ENCODE results near the gene ITGB3. TPM values are rescaled to one million over a fixed set of nuclear protein-coding genes. Genes with fewer than 3 reads are reported as not detected.

Gene ITGB3
- total RNA-seq, 1 donor: 39.8 TPM

GRCh38 chr17:47242648-47243047, 11.0 kb upstream of the ITGB3 start:
- Histone ChIP-seq H3K9me3 (ENCODE audit: low read depth, low read length) (no peaks in the 10 kb centered on the region), H3K79me2 (ENCODE audit: insufficient read depth, low read length) (no peaks in the 10 kb centered on the region), H3K4me1 (ENCODE audit: insufficient read depth, low read length) (peaks cover 17% of the 10 kb centered on the region), H2AFZ (ENCODE audit: low read length) (no peak overlapping the region), H3K27ac (ENCODE audit: low read depth, low read length) (no peak overlapping the region), H3K36me3 (ENCODE audit: insufficient read depth, low read length) (no peaks in the 10 kb centered on the region), H3K27me3 (ENCODE audit: insufficient read depth, low read length) (no peaks in the 10 kb centered on the region), H3K4me2 (ENCODE audit: insufficient read depth, low read length) (no peak overlapping the region), H4K20me1 (ENCODE audit: insufficient read depth, low read length) (no peaks in the 10 kb centered on the region), H3K4me3 (ENCODE audit: insufficient read depth, low read length) (no peak overlapping the region)
- no peak for TF ChIP-seq CTCF (IDR thresholded peaks at IDR 0.05; ENCODE audit: extremely low read depth, low read depth, low read length)
- no peak for DNase-seq (ENCODE audit: insufficient read length, low spot score, missing footprints)

GRCh38 chr17:47243737-47244598, 9.7 kb upstream of the ITGB3 start:
- Histone ChIP-seq H3K9me3 (ENCODE audit: low read depth, low read length) (no peaks in the 10 kb centered on the region), H3K4me2 (ENCODE audit: insufficient read depth, low read length) (no peak overlapping the region)
- no peak for TF ChIP-seq CTCF (IDR thresholded peaks at IDR 0.05; ENCODE audit: extremely low read depth, low read depth, low read length)

GRCh38 chr17:47244697-47245096, 8.9 kb upstream of the ITGB3 start:
- Histone ChIP-seq H2AFZ (ENCODE audit: low read length) (no peak overlapping the region), H3K79me2 (ENCODE audit: insufficient read depth, low read length) (no peaks in the 10 kb centered on the region), H3K27me3 (ENCODE audit: insufficient read depth, low read length) (no peaks in the 10 kb centered on the region), H4K20me1 (ENCODE audit: insufficient read depth, low read length) (no peaks in the 10 kb centered on the region), H3K4me3 (ENCODE audit: insufficient read depth, low read length) (no peak overlapping the region), H3K27ac (ENCODE audit: low read depth, low read length) (no peak overlapping the region), H3K4me1 (ENCODE audit: insufficient read depth, low read length) (peaks cover 12% of the 10 kb centered on the region), H3K36me3 (ENCODE audit: insufficient read depth, low read length) (no peaks in the 10 kb centered on the region), H3K9me3 (ENCODE audit: low read depth, low read length) (no peaks in the 10 kb centered on the region), H3K4me2 (ENCODE audit: insufficient read depth, low read length) (no peak overlapping the region)
- TF ChIP-seq CTCF (IDR thresholded peaks at IDR 0.05; ENCODE audit: extremely low read depth, low read depth, low read length): no peak
- peak; percentile 78 for DNase-seq (ENCODE audit: insufficient read length, low spot score, missing footprints)

More at GRCh38 chr17:47243737-47244598, 9.7 kb upstream of the ITGB3 start:
- no peaks in the 10 kb centered on the region for H3K27me3 ChIP-seq (ENCODE audit: insufficient read depth, low read length)
- H3K79me2 ChIP-seq (ENCODE audit: insufficient read depth, low read length): no peaks in the 10 kb centered on the region
- no peak overlapping the region for H2AFZ ChIP-seq (ENCODE audit: low read length)
- H3K4me1 ChIP-seq (ENCODE audit: insufficient read depth, low read length): peaks cover 17% of the 10 kb centered on the region
- H3K4me3 ChIP-seq (ENCODE audit: insufficient read depth, low read length): no peak overlapping the region
- no peak for DNase-seq (ENCODE audit: insufficient read length, low spot score, missing footprints)
- H3K36me3 ChIP-seq (ENCODE audit: insufficient read depth, low read length): no peaks in the 10 kb centered on the region
- no peak overlapping the region for H3K27ac ChIP-seq (ENCODE audit: low read depth, low read length)
- H4K20me1 ChIP-seq (ENCODE audit: insufficient read depth, low read length): no peaks in the 10 kb centered on the region

GRCh38 chr17:47246120-47246519, 7.5 kb upstream of the ITGB3 start:
- Histone ChIP-seq H3K9me3 (ENCODE audit: low read depth, low read length) (no peaks in the 10 kb centered on the region), H3K4me3 (ENCODE audit: insufficient read depth, low read length) (no peak overlapping the region), H4K20me1 (ENCODE audit: insufficient read depth, low read length) (no peaks in the 10 kb centered on the region), H3K36me3 (ENCODE audit: insufficient read depth, low read length) (no peaks in the 10 kb centered on the region), H2AFZ (ENCODE audit: low read length) (no peak overlapping the region), H3K27me3 (ENCODE audit: insufficient read depth, low read length) (no peaks in the 10 kb centered on the region), H3K27ac (ENCODE audit: low read depth, low read length) (no peak overlapping the region), H3K4me2 (ENCODE audit: insufficient read depth, low read length) (no peak overlapping the region), H3K79me2 (ENCODE audit: insufficient read depth, low read length) (no peaks in the 10 kb centered on the region), H3K4me1 (ENCODE audit: insufficient read depth, low read length) (peaks cover under 1% of the 10 kb centered on the region)
- DNase-seq (ENCODE audit: insufficient read length, low spot score, missing footprints): no peak
- no peak for TF ChIP-seq CTCF (IDR thresholded peaks at IDR 0.05; ENCODE audit: extremely low read depth, low read depth, low read length)
